ENCODE measurements around the gene G6PC2.
"Not testable (repeated sequence)": the region's sequence is repeated elsewhere in the genome, so short reads cannot be mapped to it uniquely, and the experiment has no call there.

Gene G6PC2

GRCh38 chr2:168901003-168901402, at the start of gene G6PC2:
G6PC2 (plus strand) TSS chr2:168901291; CDS start chr2:168901332, 41 bp downstream.
- in situ Hi-C loops (cut with HindIII; ENCODE audit: low sequenced_read_pairs): no loop called here

- in situ Hi-C loops (cut with HindIII; ENCODE audit: low sequenced_read_pairs): no loop called here
These were observed 49.3 kb upstream of the G6PC2 start for GRCh38 chr2:168851674-168852320.

GRCh38 chr2:168852481-168852880, 48.6 kb upstream of the G6PC2 start:
- in situ Hi-C loops (cut with HindIII; ENCODE audit: low sequenced_read_pairs): no loop called here

GRCh38 chr2:168853471-168853870, 47.6 kb upstream of the G6PC2 start:
- in situ Hi-C loops (cut with HindIII; ENCODE audit: low sequenced_read_pairs): no loop called here

- in situ Hi-C loops (cut with HindIII; ENCODE audit: low sequenced_read_pairs): no loop called here
These were observed 46.4 kb upstream of the G6PC2 start for GRCh38 chr2:168854651-168855050.

GRCh38 chr2:168855601-168856000, 45.5 kb upstream of the G6PC2 start:
- in situ Hi-C loops (cut with HindIII; ENCODE audit: low sequenced_read_pairs): no loop called here

- in situ Hi-C loops (cut with HindIII; ENCODE audit: low sequenced_read_pairs): no loop called here
These were observed 42.9 kb upstream of the G6PC2 start for GRCh38 chr2:168858146-168858545.

GRCh38 chr2:168867164-168867563, 33.9 kb upstream of the G6PC2 start:
- in situ Hi-C loops (cut with HindIII; ENCODE audit: low sequenced_read_pairs): not testable (repeated sequence)

GRCh38 chr2:168870369-168870768, 30.7 kb upstream of the G6PC2 start:
- in situ Hi-C loops (cut with HindIII; ENCODE audit: low sequenced_read_pairs): not testable (repeated sequence)

GRCh38 chr2:168870824-168871223, 30.3 kb upstream of the G6PC2 start:
- in situ Hi-C loops (cut with HindIII; ENCODE audit: low sequenced_read_pairs): not testable (repeated sequence)

GRCh38 chr2:168874368-168875054, 26.6 kb upstream of the G6PC2 start:
- in situ Hi-C loops (cut with HindIII; ENCODE audit: low sequenced_read_pairs): no loop called here

GRCh38 chr2:168882163-168882562, 18.9 kb upstream of the G6PC2 start:
- in situ Hi-C loops (cut with HindIII; ENCODE audit: low sequenced_read_pairs): not testable (repeated sequence)

- in situ Hi-C loops (cut with HindIII; ENCODE audit: low sequenced_read_pairs): no loop called here
These were observed 16.1 kb upstream of the G6PC2 start for GRCh38 chr2:168884975-168885374.

GRCh38 chr2:168889635-168890005, 11.5 kb upstream of the G6PC2 start:
- in situ Hi-C loops (cut with HindIII; ENCODE audit: low sequenced_read_pairs): no loop called here

GRCh38 chr2:168890006-168890782, 10.9 kb upstream of the G6PC2 start, which contains the start of gene SPC25:
SPC25 (minus strand) TSS chr2:168890430; CDS start chr2:168889519, 911 bp downstream.
- in situ Hi-C loops (cut with HindIII; ENCODE audit: low sequenced_read_pairs): no loop called here

- in situ Hi-C loops (cut with HindIII; ENCODE audit: low sequenced_read_pairs): no loop called here
These were observed 8.8 kb upstream of the G6PC2 start for GRCh38 chr2:168892327-168892726.

GRCh38 chr2:168894101-168894500, 7.0 kb upstream of the G6PC2 start:
- in situ Hi-C loops (cut with HindIII; ENCODE audit: low sequenced_read_pairs): no loop called here

- in situ Hi-C loops (cut with HindIII; ENCODE audit: low sequenced_read_pairs): no loop called here
These were observed 6.4 kb upstream of the G6PC2 start for GRCh38 chr2:168894720-168895119.

GRCh38 chr2:168895771-168896170, 5.3 kb upstream of the G6PC2 start:
- in situ Hi-C loops (cut with HindIII; ENCODE audit: low sequenced_read_pairs): no loop called here

- in situ Hi-C loops (cut with HindIII; ENCODE audit: low sequenced_read_pairs): no loop called here
These were observed 4.3 kb upstream of the G6PC2 start for GRCh38 chr2:168896783-168897182.

GRCh38 chr2:168897449-168897848, 3.6 kb upstream of the G6PC2 start:
- in situ Hi-C loops (cut with HindIII; ENCODE audit: low sequenced_read_pairs): no loop called here

- in situ Hi-C loops (cut with HindIII; ENCODE audit: low sequenced_read_pairs): no loop called here
These were observed 2.8 kb downstream of the G6PC2 start for GRCh38 chr2:168903888-168904287.

All from DLD1 (cell line).